HG03095 (cell line): ENCODE data around the gene SERPING1.

ENCODE experiments used
- ATAC-seq: cut with Tn5 transposase; IDR thresholded peaks from one replicate; pipeline ENCODE4 v1.9.1; 2021; ENCODE audit warnings: moderate library complexity; ENCODE audit not compliant: unreplicated experiment

The SERPING1 gene

GRCh38 chr11:57597916-57598830 lies 688 bp downstream of the SERPING1 start:
- no peak for ATAC-seq

- no peak for ATAC-seq
These were observed 1.3 kb downstream of the SERPING1 start for GRCh38 chr11:57598831-57599155.

DNA sequence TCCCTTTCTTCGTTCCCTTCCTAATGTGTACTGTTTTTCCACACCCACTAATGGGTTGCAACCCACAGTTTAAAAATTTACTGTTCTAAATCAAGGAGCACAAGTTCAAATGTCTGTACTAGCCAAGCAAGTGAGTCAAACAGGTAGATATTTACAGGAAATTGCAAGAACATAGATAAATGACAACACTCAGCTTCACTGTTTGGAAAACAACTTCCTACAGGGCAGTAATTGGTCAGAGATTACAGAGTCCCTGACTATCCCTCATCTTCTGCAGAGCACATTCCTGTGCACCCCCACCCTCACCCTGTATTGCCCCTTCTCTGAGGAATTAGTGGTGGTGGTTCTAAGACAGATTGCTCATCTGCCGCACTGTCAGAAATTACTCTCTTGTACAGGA lies 1.9 kb downstream of the SERPING1 start:
- ATAC-seq = no peak

DNA sequence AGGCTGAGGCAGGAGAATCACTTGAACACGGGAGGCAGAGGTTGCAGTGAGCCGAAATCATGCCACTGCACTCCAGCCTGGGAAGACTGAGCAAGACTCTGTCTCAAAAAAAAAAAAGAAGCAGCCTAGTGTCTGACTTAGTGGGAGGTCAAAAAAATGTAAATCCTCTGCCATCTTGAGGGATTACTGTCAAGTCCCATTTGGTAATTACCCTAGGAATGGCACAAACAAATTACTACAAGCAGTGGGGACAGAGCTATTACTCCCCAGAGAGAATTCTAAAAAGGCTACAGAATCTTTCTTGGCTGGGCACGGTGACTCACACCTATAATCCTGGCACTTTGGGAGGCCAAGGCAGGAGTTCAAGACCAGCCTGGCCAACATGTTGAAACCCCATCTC lies 3.8 kb downstream of the SERPING1 start:
- no peak for ATAC-seq

- ATAC-seq = no peak
These were observed 7.0 kb downstream of the SERPING1 start for GRCh38 chr11:57604296-57605027.

DNA sequence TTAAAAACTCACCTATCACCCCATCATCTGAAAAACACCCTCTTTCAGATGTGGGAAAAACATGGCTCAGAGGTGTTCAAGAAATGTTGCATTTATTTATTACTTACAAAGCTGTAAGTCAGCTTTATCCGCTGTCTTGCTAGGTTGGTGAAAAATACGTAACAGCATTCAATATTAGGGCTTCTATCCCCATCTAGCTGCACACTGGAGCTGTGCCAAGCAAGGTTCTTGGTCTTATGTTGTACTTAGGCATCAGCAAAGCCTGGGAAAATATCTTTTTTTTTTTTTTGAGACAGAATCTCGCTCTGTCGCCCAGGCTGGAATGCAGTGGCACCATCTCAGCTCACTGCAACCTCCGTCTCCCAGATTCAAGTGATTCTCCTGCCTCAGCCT lies 7.5 kb downstream of the SERPING1 start:
- no peak for ATAC-seq

- ATAC-seq = no peak
These were observed 12.7 kb downstream of the SERPING1 start for GRCh38 chr11:57610170-57610569.

GRCh38 chr11:57614234-57614772 lies 16.8 kb downstream of the SERPING1 start:
- ATAC-seq = no peak

DNA sequence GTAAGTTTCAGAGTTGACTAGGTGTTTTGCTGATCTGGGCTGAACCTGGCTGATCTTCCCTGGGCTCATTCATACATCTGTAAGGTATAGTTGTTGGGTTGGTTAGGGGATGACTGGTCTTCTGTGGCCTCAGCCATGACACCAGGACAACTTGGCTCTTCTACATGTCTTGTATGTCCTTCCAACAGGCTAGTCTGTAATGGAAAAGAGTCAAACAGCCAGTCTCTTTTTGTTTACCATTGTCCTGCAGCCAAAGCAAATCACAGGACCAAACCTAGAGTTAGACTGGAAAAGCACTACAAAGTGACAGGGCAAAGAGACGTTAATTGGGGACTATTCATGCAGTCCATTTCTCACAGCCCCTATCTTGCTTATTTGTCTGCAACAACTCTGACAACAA lies 17.8 kb downstream of the SERPING1 start:
- no peak for ATAC-seq

- ATAC-seq = no peak
These were observed 19.1 kb downstream of the SERPING1 start for GRCh38 chr11:57616595-57616994.

DNA sequence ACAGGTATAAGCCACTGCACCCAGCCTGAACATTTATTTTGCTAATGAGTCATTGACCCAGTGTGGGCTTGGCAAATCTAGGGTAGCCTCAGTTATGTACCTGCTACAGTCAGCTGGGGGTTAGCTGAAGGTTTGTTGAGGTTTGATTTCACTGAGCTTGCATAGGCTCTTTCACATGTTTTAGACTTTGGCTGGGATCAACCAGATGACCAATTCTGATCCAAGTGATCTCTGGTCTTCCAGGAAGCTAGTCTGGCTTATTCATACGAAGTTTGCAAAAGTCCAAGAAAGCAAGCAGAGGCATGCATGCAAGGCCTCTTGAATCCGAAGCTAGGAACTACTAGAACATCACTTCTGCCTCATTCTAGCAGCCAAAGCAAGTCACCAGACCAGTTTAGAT lies 21.0 kb downstream of the SERPING1 start:
- ATAC-seq = no peak

DNA sequence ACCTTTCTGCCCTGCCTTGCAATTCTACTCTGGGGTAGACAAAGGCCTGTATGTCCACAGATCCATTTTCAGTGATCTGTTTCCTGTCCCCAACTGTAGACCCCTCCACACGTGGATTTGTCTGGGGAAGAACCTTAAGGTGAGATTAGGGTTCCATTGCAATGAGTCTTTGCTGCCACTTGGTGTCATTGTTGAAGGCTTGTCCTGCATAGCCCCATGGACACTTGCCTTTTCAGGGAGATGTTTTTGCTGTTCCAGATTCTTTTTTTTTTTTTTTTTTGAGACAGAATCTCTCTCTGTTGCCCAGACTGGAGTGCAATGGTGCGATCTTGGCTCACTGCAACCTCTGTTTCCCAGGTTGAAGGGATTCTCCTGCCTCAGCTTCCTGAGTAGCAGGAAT lies 21.8 kb downstream of the SERPING1 start:
- no peak for ATAC-seq

GRCh38 chr11:57620467-57620866 lies 23.0 kb downstream of the SERPING1 start:
- no peak for ATAC-seq

GRCh38 chr11:57622263-57622662 lies 24.8 kb downstream of the SERPING1 start:
- ATAC-seq = no peak

DNA sequence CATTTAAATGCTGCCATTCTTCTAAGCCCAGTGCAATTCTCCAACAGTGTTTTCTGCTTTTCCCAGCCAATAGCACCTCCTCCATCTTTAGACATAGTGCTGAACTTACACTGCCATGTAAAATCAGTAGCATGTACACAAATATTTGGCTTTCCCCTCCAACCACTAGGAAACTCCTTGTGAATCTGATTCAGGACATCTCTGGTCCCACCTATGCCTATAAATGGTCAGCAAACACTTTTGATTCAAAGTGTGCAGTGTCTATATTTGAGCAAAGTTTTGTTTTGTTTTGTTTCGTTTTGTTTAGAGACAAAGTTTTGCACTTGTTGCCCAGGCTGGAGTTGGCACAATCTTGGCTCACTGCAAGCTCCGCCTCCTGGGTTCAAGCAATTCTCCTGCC lies 27.4 kb downstream of the SERPING1 start:
- ATAC-seq = no peak

DNA sequence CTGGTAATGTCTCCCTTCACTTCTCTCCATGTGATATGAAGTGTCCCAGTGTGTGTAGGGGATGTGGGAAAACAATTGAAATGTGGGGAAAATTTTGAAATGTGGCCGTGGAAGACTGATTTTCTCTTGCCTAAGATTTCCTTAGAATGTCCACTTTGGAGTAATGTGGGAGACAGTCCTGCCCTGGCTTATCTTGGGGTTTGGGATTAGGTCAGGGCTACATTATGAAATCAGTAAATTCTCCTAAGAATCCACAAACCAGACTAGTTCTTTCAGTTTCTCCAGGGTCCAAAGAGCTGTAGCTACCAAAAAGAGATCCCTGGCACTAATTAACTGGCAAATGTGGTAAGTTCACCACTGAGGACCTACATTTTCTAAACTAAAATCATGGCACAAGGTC lies 29.4 kb downstream of the SERPING1 start:
- no peak for ATAC-seq

GRCh38 chr11:57630171-57630570 lies 32.7 kb downstream of the SERPING1 start:
- no peak for ATAC-seq

- ATAC-seq = no peak
These were observed 34.6 kb downstream of the SERPING1 start for GRCh38 chr11:57632116-57632515.

DNA sequence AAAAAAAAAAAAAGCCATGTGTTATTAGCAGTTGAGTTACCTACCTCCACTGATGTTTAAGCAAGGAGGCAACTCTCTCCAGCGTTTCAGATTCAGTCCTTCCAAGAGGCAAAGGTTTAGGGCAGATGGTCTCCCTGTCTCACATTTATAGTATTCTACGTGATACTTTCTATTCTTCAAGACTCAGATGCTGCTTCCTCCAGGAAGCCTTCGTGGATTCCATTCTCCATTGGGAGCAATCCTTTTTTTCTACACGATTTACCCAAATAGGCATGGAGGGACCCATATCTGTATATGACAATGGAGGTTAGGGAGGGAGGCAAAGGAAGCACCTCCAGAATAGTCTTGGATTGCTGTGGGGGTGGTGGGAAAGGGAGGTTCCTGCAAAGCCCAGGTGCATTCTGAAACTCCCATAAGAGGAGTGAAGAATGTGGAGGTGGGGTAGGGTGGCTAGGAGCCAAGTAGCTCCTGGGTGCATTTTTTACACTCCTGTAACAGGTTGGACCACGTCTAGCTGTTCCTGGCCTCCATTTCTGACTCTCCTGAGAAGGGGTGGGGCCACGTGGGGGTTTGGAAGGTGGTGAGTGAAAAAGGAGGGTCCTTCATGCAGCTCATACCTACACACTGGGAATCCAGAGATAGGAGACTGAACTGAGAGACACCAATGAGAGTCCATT lies 36.0 kb downstream of the SERPING1 start:
- ATAC-seq = no peak

GRCh38 chr11:57634311-57634710 lies 36.8 kb downstream of the SERPING1 start:
- ATAC-seq = no peak

DNA sequence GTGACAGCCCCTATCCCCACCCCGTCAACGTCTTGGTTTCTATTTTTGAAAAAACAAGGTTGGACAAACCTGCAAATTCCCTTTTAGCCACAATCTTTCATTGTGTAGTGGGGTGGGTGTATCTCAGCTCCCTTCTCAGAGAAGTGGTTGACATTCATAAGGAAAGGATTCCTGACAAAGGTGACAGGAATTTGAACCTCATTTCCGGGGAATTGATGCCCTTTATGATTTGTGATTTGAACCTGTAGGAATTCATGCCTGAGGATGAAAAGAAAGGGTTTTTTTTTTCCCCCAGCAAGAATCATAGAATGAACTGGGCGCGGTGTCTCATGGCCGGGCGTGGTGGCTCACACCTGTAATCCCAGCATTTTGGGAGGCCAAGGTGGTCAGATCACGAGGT lies 37.8 kb downstream of the SERPING1 start:
- ATAC-seq = no peak

DNA sequence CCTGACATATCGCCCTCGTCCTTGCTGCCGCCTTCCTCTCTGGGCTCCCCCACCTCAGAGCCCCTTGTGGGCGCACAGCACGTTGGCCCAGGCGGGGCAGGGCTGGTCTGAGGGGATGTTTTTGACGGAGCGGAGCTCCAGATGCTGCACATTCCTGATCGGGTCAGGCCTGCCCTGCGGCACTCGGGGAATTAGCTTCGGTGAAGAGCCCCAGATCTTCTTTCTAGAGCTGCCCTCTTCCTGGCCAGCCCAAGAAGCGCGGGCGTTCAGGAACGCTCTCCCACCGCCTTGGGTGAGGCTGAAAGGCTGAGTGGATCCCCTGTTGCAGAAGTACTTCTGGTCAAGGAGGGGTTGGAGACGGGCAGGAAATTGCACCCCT lies 40.1 kb downstream of the SERPING1 start:
- no peak for ATAC-seq
